ENCODE results near the gene CRYBG2.

Gene CRYBG2

GRCh38 chr1:26350701-26351589, 3.0 kb downstream of the CRYBG2 start:
- TF ChIP-seq FOXP2 (optimal IDR thresholded peaks at IDR 0.05; ENCODE audit: borderline replicate concordance, extremely low read depth, extremely low read length, insufficient read depth) (no peak), POLR2AphosphoS5 (IDR thresholded peaks at IDR 0.05; ENCODE audit: low read depth, low read length) (no peak), SIN3A (IDR thresholded peaks at IDR 0.05; ENCODE audit: borderline replicate concordance, insufficient read depth, low read length) (no peak), REST (IDR thresholded peaks at IDR 0.05; ENCODE audit: insufficient read depth in 1 of 2, low read depth in 2 of 2, low read length in 2 of 2) (no peak), TAF1 (IDR thresholded peaks at IDR 0.05; ENCODE audit: borderline replicate concordance, insufficient read depth, low read length) (no peak)

DNA sequence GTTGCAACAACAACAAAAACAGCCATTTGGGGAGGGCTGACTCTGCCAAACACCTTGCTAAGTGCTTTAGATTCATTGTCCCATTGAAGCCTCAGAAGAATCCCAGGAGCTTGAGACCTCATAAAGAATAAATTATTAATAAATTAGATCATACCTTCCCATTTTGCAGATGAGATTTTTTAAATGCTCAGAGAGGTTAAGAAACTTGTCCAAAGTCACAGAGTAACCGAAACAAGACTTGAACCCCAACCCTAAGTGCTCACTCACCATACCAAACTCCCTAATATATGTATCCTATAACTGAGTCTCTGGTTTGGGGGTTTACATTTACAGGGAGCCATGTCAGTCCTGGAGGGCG, 3.6 kb downstream of the CRYBG2 start:
- TF ChIP-seq SIN3A (IDR thresholded peaks at IDR 0.05; ENCODE audit: borderline replicate concordance, insufficient read depth, low read length) (no peak), TAF1 (IDR thresholded peaks at IDR 0.05; ENCODE audit: borderline replicate concordance, insufficient read depth, low read length) (no peak)

DNA sequence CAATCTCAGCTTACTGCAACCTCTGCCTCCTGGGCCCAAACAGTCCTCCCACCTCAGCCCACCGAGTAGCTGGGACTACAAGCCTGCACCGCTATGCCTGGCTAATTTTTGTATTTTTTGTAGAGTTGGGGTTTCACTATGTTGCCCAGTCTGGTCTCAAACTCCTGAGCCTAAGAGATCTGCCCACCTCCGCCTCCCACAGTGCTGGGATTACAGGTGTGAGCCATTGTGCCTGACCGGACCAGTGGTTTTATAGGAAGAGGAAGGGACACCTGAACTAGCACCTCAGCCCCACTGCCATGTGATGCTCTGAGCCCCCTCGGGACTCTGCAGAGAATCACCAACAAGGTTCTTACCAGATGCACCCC, 4.1 kb downstream of the CRYBG2 start:
- TF ChIP-seq REST (IDR thresholded peaks at IDR 0.05; ENCODE audit: insufficient read depth in 1 of 2, low read depth in 2 of 2, low read length in 2 of 2) (no peak), POLR2AphosphoS5 (IDR thresholded peaks at IDR 0.05; ENCODE audit: low read depth, low read length) (no peak), FOXP2 (optimal IDR thresholded peaks at IDR 0.05; ENCODE audit: borderline replicate concordance, extremely low read depth, extremely low read length, insufficient read depth) (no peak), SIN3A (IDR thresholded peaks at IDR 0.05; ENCODE audit: borderline replicate concordance, insufficient read depth, low read length) (no peak), TAF1 (IDR thresholded peaks at IDR 0.05; ENCODE audit: borderline replicate concordance, insufficient read depth, low read length) (no peak)

GRCh38 chr1:26349188-26349876, 4.6 kb downstream of the CRYBG2 start:
- no peak for TF ChIP-seq POLR2AphosphoS5 (IDR thresholded peaks at IDR 0.05; ENCODE audit: low read depth, low read length)
- no peak for TF ChIP-seq SIN3A (IDR thresholded peaks at IDR 0.05; ENCODE audit: borderline replicate concordance, insufficient read depth, low read length)
- no peak for TF ChIP-seq REST (IDR thresholded peaks at IDR 0.05; ENCODE audit: insufficient read depth in 1 of 2, low read depth in 2 of 2, low read length in 2 of 2)
- no peak for TF ChIP-seq FOXP2 (optimal IDR thresholded peaks at IDR 0.05; ENCODE audit: borderline replicate concordance, extremely low read depth, extremely low read length, insufficient read depth)

GRCh38 chr1:26346274-26347033, 7.5 kb downstream of the CRYBG2 start:
- no peak for TF ChIP-seq POLR2AphosphoS5 (IDR thresholded peaks at IDR 0.05; ENCODE audit: low read depth, low read length)
- no peak for TF ChIP-seq REST (IDR thresholded peaks at IDR 0.05; ENCODE audit: insufficient read depth in 1 of 2, low read depth in 2 of 2, low read length in 2 of 2)
- TF ChIP-seq FOXP2 (optimal IDR thresholded peaks at IDR 0.05; ENCODE audit: borderline replicate concordance, extremely low read depth, extremely low read length, insufficient read depth): no peak
- TF ChIP-seq SIN3A (IDR thresholded peaks at IDR 0.05; ENCODE audit: borderline replicate concordance, insufficient read depth, low read length): no peak
- no peak for TF ChIP-seq TAF1 (IDR thresholded peaks at IDR 0.05; ENCODE audit: borderline replicate concordance, insufficient read depth, low read length)
